ENCODE data around the gene TCF4. TPM values are rescaled to one million over a fixed set of nuclear protein-coding genes. Genes with fewer than 3 reads are reported as not detected.

TCF4 gene
- total and polyA plus RNA-seq, 4 donors, result 4.3 to 15.3 (median 11.5) TPM

GRCh38 chr18:55603775-55604174, 15.8 kb upstream of the TCF4 start:
- WGBS, result 90% methylated on average over 5 of the region's 5 CpGs

More at GRCh38 chr18:55603775-55604174, 15.8 kb upstream of the TCF4 start:
- no peak for DNase-seq (ENCODE audit: low spot score)
- no peaks in the 10 kb centered on the region for H3K9me3 ChIP-seq (ENCODE audit: control insufficient read depth in 4 of 4, low read length in 3 of 4)
- TF ChIP-seq RAD21 (IDR thresholded peaks at IDR 0.05), result no peak
- no peak for TF ChIP-seq NR2F2 (IDR thresholded peaks at IDR 0.05)
- no peak for TF ChIP-seq GABPA (IDR thresholded peaks at IDR 0.05 in 1 of 2, conservative IDR thresholded peaks at IDR 0.05 in 1 of 2)
- no peak for TF ChIP-seq ZBTB33 (IDR thresholded peaks at IDR 0.05)
- TF ChIP-seq YY1 (IDR thresholded peaks at IDR 0.05), result no peak
- no peak for TF ChIP-seq HNF4G (IDR thresholded peaks at IDR 0.05)
- TF ChIP-seq, protein P1, sequence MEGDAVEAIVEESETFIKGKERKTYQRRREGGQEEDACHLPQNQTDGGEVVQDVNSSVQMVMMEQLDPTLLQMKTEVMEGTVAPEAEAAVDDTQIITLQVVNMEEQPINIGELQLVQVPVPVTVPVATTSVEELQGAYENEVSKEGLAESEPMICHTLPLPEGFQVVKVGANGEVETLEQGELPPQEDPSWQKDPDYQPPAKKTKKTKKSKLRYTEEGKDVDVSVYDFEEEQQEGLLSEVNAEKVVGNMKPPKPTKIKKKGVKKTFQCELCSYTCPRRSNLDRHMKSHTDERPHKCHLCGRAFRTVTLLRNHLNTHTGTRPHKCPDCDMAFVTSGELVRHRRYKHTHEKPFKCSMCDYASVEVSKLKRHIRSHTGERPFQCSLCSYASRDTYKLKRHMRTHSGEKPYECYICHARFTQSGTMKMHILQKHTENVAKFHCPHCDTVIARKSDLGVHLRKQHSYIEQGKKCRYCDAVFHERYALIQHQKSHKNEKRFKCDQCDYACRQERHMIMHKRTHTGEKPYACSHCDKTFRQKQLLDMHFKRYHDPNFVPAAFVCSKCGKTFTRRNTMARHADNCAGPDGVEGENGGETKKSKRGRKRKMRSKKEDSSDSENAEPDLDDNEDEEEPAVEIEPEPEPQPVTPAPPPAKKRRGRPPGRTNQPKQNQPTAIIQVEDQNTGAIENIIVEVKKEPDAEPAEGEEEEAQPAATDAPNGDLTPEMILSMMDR (IDR thresholded peaks at IDR 0.05; ENCODE audit: low read depth, low read length, missing input control), result no peak
- no peak for TF ChIP-seq SP1 (IDR thresholded peaks at IDR 0.05)
- no peak for TF ChIP-seq TAF1 (conservative IDR thresholded peaks at IDR 0.05)
- TF ChIP-seq REST (IDR thresholded peaks at IDR 0.05), result no peak
- TF ChIP-seq, protein P2, sequence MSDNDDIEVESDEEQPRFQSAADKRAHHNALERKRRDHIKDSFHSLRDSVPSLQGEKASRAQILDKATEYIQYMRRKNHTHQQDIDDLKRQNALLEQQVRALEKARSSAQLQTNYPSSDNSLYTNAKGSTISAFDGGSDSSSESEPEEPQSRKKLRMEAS (IDR thresholded peaks at IDR 0.05), result no peak
- no peak for TF ChIP-seq EGR1 (IDR thresholded peaks at IDR 0.05; ENCODE audit: low read depth in 2 of 2)
- no peak for TF ChIP-seq JUND (IDR thresholded peaks at IDR 0.05)
- H3K9ac ChIP-seq (ENCODE audit: low read depth in 1 of 2, low read length in 2 of 2), result no peak overlapping the region
- no peaks in the 10 kb centered on the region for H3K27me3 ChIP-seq (ENCODE audit: control insufficient read depth in 4 of 4, insufficient read depth in 4 of 4, low read length in 3 of 4)
- H3K4me1 ChIP-seq (ENCODE audit: control insufficient read depth in 4 of 4, insufficient read depth in 4 of 4, low read length in 3 of 4), result no peaks in the 10 kb centered on the region
- H3K36me3 ChIP-seq (ENCODE audit: control insufficient read depth in 4 of 4, insufficient read depth in 3 of 4, low read depth in 1 of 4, low read length in 3 of 4), result no peaks in the 10 kb centered on the region
- H3K27ac ChIP-seq (ENCODE audit: low read depth in 1 of 2, low read length in 2 of 2), result no peak overlapping the region
- H3K4me3 ChIP-seq (ENCODE audit: low read depth in 1 of 3, low read length in 3 of 3), result no peak overlapping the region
